Activated CD8-positive, alpha-beta memory T cell treated with anti-CD3 and anti-CD28 coated beads, Interleukin-2, amount 50 U/mL, for 48 hours (primary cell): Measurements from ENCODE around the gene CSTPP1.

Experiments
- DNase-seq: peaks from one replicate; pipeline ENCODE4 v3.0.0-alpha.2; 2020

Gene CSTPP1

DNA sequence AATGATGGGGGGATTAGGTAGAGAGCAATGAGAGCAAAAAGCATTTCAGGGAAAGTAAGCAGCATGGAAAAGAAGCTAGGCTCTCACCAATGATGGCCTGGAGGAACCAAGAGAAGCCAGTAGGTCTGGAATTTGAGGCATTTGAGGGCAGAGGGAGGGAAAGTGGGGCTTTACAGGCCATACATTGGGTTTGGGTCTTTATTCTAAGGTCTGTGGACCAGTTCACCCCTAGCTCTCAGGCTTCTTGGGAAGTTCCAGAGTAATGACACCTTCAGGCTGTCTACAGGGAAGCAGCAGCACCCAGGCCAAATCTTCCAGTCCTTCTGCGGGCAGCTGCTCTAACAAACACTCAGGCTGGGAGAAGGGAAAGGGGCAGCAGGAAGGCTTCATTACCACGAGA lies 210.7 kb downstream of the CSTPP1 start:
- no peak for DNase-seq

DNA sequence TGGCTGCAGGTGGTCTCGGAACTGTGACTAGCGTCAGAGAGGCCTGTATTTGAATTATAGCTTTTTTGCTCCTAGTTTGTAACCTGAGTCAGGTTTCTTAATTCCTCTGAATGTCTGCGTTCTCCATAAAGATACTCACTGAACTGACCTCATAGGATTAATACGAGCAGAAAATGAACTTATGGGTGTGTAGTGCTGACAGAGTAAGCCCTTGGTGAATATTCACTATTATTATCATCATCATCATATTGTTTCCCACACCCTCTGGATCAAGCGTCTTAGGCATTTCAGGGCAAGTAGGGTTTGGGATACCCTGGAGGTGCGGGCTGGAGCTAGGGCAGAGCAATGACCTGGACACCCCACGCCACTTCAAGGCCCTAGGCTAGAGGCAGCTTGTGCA lies 211.1 kb downstream of the CSTPP1 start:
- DNase-seq = no peak

DNA sequence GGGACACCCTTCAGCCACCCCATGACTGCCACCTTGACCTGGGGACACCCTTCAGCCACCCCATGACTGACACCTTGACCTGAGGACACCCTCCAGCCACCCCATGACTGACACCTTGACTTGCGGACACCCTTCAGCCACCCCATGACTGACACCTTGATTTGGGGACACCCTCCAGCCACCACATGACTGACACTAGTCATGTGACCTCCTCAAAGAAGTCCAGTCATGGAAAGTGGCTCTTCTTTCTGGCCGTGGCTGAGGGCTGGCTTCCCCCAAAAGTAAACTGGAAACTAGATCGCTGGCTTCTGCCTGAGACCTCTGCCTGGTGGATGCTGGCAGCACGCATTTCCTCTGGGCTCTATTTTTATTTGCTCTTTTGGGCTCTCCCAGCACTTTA lies 211.7 kb downstream of the CSTPP1 start:
- DNase-seq = no peak

DNA sequence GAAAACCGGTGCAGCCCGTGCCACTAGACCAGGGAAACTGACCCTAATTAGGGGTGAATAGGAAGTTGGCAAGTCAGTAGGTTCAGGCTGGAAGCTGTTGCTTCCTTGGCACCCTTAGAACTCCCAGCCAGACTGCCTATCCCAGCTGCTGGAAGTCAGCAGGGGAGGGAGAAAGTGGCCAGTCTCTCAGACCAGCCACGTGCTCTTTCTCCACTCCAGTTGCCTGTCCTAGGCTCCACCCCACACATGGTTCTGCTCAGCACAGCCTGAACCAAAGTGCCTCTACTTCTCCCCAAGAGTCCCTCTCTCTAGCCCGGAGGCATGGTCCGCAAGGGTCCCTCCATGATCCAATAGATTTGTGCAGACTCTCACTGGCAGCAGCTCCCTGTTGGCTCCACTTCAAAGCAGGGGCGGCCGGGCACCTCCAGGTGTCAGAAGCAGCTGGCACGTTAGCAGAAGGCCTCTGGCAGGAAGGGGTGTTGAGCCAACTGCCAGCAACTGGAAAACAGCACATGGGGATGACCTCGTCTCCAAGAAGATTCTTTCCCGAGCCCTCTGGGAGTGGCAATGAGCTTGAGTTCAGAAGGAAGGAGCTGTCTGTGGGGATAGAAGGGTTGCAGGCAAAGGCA lies 212.5 kb downstream of the CSTPP1 start:
- DNase-seq = no peak

DNA sequence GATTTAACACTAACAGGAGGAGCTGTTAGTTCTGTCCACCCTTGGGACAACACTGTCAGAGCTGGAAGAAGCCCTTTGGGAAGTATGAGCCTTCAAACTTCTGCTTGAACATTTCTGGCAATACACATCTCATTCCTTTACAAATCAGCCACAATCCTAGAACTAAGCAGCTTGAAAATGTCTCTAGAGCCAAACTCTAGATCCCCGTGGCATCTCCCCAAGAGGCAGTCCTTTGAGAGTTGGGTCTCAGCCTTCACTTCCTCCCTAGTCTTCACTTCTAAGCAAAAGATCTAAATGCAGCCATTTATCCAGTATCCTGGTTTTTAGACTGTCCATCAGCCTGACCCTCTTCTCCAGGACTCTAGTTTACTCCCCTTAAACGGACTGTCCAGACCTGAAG lies 213.2 kb downstream of the CSTPP1 start:
- no peak for DNase-seq

DNA sequence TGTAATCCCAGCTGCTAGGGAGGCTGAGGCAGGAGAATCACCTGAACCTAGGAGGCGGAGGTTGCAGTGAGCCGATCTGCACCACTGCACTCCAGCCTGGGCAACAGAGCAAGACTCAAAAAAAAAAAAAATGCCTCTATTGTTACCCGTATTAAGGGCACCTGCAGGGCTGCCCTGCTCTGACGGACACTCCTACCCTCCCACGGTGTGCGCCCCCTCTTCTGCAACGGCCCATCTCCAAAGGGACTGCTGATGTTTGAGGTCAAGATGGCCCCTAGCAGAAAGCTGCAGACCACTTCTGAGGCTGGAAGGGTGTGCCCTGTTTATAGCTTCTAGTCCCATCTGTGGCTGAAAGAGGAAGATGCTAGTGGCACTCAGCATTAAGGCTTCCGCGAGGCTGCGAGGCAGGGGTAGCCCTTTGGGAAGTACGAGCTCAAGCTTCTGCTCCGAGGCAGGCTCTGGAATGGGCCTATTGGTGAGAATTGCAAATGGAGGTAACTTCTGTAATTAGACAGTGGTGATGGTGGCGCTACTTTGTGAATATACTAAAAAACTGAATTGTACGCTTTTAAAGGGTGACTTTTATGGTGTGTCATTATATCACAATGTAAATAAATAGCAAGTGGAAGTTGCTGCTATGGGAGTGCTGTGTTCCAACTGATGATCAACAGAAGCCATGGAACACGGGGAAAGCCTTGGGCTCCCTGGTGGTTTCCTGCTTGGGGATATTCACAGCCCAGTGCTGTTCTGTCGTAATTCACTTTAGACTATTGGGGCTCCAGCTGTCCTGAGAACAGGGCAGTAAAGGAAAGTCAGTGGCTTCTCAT lies 215.8 kb downstream of the CSTPP1 start:
- DNase-seq = no peak

DNA sequence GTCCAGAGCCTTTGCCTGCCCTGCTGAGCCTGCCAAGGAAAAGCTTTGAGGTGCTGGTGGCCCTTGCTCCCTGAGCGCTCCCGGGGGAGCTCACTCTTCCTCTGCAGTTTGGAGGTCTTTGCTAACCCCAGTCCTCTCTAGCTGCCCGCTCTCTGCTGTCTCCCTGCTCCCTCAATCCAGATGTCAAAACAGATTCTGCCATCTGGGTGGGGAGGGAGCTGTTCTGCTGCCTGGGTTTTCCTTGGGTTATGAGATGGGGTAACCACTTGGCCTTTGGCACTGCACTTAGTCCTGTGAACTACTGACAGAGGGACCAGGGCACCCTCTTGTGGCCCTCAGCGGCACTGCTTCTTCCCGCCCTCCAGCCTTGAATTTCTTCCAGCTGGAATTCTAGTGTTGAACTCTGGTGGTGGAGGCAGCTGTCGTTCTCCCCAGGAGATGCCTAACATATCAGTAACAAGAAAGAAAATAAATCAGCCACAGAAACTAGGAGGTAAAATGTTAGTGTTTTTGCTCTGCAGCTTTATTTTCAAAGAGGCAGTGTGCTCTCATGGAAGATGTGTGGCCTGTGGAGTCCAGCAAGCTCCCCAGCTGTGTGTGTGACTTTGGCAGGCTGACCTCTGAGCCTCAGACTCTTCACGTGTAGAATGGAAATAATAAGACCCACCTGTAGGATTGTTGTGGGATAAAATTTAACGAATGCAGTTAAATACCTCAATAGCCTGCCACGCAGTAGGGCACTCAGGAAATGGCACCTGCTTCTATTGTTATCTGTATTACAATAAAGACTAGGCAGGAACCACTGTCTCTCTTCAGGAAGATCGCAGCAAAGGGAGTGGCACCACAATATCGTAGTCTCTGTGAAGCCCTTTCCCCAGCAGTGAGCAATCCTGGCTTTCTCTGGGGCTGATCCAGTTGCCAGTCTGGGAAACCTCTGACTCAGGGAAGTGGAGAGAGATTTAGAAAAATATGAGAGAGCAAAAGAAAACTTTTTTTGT lies 216.7 kb downstream of the CSTPP1 start:
- DNase-seq = peak; percentile 76

DNA sequence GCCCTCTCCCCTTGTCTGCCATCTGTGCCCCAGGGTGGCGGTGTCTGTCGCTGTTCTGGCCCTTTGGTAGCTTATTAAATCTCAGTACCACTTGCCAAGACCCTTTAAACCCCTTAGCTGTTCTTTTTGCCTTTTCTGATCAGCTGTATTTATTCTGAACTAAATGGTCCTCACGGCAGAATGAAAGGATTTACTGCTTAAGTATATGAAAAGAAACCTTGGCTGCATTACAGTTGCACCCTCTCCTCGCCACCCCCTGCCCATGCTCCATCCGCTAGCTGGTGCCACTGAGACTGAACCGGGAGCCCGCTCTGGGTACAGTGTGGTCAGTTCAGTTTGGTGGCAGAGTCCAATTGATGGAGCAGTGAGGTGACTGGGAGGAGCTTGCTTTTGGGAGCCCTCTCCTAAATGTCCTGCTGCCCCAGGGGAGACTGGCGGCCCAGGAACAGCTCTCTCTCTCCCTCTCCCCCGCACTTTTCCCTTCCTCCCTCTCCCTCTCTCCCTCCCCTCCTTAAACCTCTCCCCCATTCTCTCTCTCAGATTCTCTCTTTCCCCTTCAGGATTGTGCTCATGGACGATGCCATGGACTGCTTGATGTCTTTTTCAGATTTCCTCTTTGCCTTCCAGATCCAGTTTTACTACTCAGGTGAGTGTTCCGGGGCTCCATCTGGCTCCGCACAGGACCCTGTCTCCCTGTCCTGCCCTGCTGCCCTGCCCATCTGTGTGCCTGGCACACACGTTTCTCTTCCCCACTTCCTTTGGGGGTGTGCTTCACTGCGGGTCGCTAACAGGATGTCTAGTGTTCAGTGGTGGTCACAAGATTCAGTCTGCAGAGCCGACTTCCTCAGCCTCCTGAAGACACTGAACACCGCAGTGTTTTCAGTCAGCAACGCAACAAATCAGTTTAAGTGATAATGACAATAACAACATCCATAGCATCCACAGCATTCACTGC lies 218.3 kb downstream of the CSTPP1 start:
- no peak for DNase-seq

DNA sequence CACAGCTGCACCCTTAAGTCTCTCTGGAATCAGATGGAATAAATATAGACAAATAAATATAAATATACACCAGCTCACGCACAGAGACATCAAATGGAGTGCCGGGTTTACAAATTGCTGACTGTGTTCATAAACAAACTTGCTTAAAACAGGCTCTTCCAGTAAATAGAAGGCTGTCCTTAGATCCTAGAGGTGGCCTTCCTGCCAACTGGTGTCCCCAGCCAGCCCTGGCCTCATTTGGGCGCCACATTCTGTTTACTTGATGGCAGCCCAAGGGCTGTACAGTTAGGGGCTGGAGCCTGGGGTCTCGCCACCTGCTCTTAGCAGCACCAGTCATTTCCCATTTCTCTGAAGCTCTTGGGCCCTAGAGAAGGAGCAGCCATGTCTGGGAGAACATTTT lies 219.3 kb downstream of the CSTPP1 start:
- no peak for DNase-seq

DNA sequence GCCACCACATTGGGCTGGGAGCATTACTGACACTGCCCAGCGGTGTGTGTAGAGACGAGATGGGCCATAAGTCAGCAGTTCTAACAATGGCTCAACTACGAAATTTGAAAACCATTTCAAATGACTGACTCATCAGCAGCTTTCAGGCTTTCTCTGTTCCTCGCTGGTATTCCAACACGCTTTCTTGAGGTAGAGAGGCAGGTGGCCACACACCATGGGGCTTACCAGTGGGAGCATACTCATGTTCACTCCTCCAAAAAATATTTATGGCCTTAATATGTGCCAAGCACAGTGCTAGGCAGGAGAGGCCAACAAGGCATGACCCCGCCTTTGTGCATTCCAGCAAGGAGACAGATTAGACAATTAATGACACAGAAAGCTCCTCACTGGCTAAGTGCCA lies 219.8 kb downstream of the CSTPP1 start:
- no peak for DNase-seq

DNA sequence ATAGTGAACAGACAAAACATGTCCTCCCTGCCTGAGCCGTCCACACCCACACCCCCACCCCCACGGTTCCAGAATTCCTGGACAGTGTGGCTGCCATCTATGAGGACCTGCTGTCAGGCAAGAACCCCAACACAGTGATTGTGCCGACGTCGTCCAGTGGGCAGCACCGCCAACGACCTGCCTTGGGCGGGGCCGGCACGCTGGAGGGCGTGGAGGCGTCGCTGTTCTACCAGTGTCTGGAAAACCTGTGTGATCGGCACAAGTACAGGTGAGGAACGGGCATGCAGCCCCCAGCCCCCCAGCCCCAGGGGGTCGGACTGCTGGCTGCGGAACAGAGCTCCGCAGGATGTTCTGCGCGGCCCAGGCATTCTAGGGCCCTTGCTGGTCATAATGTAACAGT lies 220.4 kb downstream of the CSTPP1 start:
- DNase-seq = no peak

DNA sequence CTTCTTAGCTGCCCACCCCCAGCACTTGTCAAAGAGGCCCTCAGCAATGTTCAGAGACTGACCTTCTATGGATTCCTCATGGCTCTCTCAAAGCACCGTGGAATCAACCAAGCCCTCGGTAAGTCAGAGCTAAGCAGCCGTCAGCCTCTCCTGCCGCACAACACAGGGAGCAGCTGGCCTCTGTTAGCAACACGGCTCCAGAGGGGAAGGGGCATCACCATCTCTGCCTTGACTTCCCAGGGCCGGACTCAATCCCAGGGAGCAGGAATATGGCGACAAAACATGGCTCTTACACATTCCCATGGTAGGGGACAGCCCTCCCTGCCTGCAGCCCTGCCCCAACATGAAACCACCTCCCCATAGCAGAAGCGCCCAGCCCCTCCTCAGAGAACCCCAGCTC lies 221.2 kb downstream of the CSTPP1 start:
- no peak for DNase-seq

DNA sequence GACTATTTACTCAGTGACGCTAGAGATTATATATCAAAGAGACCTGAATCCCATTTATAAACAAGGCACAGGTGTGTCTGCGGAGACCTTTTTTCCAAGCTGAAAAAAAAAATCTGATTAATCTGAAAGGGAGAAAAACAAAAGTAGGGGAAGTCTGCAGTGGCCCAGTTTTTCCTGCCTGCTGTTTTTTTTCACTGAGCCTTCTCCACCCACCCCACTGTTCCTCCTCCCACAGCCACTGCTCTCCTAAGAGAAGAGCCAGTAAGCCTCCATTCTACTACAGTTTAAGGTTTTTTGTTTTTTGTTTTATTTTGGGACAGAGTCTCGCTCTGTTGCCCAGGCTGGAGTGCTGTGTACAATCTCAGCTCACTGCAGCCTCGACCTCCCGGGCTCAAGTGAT lies 221.7 kb downstream of the CSTPP1 start:
- no peak for DNase-seq

DNA sequence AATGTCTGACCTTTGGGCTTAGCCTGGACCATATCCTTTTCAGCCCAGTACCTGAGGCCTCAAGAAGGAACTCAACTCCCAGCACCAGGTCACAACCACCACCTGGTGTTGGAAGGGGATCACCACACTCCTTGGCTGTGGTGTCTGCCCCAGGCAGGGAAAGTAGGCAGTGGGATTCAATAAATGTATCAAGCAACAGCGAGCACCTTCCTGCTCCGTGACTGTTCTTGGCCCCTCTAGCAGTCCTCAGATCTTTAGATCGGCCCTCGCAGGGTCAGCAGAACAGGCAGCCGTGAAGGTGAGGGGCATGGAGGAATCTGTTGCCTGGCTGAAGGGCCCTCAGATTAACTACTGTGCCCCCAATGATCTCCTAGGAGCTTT lies 224.2 kb downstream of the CSTPP1 start:
- no peak for DNase-seq

DNA sequence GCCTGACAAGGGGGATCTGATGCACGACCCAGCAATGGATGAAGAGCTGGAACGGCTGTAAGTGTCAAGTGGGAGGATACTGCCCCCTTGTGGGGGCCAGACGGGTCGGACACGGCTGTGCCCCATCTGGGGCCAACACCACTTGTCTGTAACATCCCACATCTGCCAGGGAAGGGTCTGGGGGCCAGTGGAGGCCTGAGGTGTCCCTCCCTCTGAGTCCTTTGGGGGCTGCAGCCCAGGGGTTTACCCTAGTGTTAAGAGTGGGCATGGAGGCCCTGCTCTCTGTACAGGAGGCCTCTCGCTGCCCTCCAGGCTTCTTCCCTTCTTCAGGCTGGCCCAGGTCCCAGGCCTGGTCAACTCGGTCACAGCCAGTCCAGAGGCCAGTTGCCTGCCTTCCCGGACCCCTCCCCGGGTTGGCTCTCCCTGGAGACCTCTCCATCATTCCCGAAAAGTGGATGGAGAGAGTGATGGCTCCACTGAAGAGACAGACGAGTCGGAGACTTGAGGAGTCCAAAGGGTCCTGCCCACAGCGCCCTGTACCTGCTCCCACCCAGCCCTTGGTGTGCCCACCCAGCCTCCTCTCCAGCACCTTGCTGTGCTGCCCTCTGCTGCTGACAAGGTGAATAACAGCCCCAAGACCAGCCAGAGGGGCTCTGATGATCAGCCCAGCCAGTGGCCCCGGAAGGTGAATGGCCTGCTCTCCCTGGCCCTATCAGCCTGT lies 224.7 kb downstream of the CSTPP1 start:
- DNase-seq = peak; percentile 79

DNA sequence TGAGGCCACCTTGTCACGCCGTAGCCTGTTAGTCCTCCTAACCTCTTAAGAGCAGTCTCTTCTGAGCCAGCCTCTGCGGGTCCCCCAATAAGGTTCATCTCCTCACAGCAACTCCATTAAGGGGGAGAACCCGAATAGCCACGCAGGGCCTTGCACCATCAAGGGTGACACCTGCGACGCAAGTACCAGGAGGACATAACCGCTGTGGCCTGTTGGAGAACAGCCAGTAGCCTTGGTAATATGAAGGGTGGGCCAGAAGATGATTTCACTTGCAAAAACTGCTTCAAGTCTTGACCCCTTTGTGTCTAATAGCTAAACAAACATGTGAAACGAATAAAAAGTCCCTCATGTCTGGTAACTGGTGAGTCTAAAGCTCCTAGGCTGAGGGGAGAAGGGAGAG lies 225.3 kb downstream of the CSTPP1 start:
- DNase-seq = no peak

DNA sequence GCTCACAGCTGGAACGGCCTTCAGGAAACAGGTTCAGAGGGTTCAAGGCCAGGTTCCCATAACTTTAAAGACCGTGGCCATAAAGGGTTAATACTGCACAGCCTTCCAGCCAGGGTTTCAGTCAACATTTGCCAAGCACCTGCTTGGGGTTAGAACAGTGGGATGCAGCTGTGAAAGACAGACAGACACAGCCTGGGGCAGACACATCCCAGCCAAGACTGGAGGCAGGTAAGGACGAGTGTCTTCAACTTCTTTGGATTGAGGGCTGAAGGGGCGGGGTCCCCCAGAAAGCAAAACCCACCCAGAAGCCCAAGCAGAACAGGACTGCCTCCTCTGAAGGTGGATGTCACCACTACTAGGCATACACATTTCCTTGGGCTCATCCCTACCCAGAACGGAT lies 225.9 kb downstream of the CSTPP1 start:
- DNase-seq = no peak

DNA sequence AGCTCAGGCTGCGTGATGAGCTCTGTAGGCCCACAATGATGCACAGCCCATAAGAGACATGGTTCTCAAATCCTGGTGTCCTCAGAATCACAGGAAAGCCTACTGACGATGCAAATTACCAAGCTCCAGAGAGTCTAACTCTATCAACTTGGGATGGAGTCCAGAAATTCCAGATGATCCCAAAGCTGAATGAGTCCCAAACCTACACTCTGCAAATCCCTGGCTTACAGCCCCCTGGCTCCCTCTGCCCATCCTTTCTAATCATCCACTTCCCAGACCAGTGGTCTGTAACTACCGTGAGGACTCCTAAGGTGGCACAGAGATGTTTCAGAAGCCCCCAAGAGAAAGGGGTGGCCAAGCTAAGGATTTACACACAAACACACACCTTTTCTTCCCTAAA lies 226.6 kb downstream of the CSTPP1 start:
- no peak for DNase-seq

DNA sequence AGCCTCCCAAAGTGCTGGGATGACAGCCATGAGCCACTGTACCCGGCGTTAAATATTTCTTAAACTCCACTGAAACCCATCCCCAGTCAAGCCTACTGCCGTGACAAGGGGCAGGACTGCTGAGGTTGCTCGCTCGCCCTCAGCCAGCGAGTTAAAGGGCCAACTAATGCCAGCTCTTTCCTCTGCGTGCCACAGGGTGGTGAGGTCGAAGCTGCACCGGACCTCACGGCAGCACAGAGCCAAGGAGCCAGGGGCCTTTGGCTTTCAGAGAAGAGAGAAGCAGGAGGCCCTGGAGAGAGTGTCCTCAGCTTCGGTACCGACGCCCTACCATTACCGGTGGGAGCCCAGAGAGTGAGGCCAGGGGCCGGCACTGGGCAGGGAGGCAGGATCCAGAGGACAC lies 227.3 kb downstream of the CSTPP1 start:
- DNase-seq = no peak

DNA sequence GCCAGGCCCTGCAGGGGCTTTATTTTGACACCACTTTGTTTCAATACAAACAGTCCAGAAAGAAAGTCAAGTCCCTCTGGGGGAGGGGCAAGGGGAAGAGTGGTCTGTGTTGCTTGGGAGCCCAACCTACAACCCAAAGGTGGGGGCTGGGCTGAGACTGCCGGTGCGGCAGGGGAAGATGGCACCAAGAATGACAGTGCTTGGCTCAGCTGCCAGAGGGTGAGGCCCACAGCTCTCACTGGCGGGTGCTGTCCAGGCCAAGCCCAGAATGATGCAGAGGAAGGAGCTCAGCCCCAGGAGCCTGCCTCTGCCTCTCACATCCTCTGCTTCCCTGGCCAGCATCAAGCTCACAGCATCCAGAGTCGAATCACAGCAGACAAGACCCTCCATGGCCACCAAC lies 227.8 kb downstream of the CSTPP1 start:
- no peak for DNase-seq

DNA sequence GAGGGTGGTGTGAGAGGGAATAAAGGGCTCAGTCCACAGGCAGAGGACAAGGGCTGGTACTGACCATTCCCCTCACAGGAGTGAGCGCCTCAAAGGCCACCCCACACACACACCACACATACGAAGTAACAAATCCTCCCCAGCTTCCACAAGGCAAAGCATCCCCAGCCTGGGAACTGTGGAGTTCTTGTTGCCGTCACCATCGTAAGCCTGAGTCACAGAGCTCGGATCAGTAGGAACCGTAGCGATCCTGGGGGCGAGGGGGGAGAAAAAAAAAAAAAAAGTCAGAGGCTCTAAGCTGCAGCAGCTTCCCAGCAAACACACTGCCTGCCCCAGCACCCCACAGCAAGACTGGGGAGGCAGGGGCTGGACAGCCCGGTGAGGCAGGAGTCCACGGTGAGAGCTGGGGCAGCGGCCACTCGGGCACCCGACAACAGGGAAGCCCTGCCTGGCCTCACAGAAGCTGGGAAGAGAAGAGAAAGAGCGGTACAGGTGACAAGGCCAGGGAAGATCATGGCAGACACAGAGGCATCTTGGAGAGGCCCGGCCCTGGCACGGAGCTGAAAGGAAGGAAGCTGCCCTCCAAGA lies 228.8 kb downstream of the CSTPP1 start:
- DNase-seq = no peak
